ENCODE measurements around the gene RIN2.

RIN2 gene

GRCh38 chr20:19758133-19758500 is at the start of gene RIN2:
TSS of gene RIN2 (plus strand) at chr20:19758258. CDS start at chr20:19889602, 131,344 bp downstream.
- DNase-seq (ENCODE audit: low read depth in 2 of 2, low spot score in 1 of 2), result no peak

GRCh38 chr20:19709635-19710335 is 48.3 kb upstream of the RIN2 start:
- no peak for DNase-seq (ENCODE audit: low read depth in 2 of 2, low spot score in 1 of 2)

DNA sequence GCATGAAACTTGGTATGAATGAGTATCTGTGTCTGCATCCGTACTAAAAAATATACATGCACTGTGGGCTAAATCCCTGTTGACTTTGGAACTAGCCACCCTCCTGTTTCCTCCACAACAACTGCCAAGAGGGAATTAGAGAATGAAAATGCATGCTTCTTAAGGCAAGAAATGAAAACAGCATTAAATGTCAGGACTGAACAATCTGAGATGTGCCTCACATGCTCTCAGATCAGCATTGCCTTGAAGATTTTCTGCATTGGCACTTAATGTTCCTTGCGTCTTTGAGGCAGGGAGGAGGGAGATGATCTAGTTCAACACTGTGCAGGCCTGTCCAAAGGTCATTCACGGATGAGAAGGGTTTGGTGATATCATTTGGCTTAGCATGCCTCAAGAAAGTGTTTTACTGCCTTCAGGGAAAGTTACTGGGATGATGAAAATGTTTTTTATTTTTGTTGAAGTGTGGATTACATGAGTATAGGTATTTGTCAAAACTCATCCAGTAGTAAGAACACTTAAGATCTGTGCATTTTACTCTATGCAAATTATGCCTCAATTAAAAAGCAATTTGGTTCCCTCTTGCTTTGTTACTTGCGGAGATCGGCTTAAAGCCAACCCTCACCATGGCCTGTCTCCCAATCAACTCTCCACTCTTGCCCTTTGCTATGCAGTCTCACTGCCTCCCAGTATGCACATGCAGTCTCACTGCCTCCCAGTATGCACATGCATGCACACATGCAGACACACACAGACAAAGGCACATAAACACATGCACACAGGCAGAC is 47.5 kb upstream of the RIN2 start:
- DNase-seq (ENCODE audit: low read depth in 2 of 2, low spot score in 1 of 2), result no peak

- no peak for DNase-seq (ENCODE audit: low read depth in 2 of 2, low spot score in 1 of 2)
These were observed 46.9 kb upstream of the RIN2 start for GRCh38 chr20:19711126-19711525.

DNA sequence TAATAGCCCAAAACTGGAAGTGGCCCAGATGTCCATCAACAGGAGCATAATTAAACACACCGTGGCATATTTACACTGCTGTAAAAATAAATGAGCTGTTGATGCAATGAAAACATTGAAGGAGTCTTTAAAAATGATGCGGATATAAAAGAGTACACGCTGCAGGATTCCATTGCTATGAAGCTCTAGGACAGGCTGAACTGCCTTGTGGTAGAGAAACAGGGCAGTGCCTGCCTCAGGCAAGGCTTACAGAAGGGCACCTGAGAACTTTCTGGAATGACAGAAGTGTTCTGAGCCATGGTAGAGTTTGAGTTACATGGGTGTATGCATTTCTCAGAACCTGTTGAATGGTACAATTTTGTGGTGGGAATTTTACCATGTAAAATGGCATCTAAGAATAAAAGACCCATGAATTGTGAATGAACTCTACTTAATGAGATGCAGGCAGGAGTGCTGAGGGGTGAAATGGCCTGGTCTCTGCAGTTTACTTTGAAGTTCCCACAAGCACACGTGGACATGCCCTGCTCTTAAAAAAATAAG is 45.3 kb upstream of the RIN2 start:
- DNase-seq (ENCODE audit: low read depth in 2 of 2, low spot score in 1 of 2), result no peak

GRCh38 chr20:19713822-19714578 is 44.1 kb upstream of the RIN2 start:
- no peak for DNase-seq (ENCODE audit: low read depth in 2 of 2, low spot score in 1 of 2)

DNA sequence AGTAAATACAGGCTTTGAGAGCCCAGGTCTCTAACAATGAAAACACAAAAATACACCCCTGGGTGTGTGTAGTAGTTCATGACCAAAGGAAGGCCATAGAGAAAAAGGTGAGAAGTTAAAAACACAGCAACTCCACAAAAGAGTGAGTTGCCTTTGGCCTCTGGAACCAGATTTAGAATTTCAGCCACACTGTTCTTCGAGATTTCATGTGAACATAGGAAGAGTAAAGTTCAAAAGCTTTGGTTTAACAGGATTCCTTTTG is 43.5 kb upstream of the RIN2 start:
- no peak for DNase-seq (ENCODE audit: low read depth in 2 of 2, low spot score in 1 of 2)

DNA sequence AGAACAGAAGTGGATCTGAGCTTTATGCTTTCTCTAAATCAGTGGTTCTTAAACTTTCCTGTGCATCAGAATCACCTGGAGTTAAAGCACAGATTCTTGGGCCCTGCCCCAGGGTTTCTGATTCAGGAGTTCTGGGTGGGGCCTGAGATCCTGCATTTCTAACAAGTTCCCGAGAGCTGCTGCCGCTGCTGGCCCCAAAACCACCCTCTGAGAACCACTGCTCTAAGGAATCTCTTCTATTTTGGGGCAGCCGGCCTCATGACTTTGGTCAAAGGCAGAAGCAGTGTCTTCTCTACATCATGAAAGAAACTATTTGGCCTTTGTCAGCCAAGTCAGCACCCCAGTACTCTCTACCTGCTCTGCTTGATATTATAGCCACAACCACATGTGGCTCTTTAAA is 42.1 kb upstream of the RIN2 start:
- DNase-seq (ENCODE audit: low read depth in 2 of 2, low spot score in 1 of 2), result no peak

DNA sequence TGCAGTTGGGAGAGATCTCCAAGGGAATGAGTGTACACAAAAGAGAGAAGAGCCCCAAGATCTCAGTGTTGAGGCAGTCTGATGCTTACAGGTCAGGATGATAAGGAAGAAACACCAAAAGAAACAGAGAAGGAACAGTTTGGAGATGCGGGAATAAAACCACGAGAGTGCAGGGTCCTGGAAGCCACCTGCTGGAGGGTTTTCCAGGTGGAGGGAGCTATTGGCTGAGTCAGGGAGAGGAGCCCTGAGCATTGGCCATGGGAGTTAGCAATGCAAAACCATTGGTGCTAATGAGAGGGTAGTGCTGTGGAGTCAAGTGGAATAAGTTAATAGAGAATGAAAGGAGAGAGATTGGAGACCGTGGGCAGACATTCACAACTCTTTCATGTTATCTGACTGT is 39.2 kb upstream of the RIN2 start:
- DNase-seq (ENCODE audit: low read depth in 2 of 2, low spot score in 1 of 2), result no peak

DNA sequence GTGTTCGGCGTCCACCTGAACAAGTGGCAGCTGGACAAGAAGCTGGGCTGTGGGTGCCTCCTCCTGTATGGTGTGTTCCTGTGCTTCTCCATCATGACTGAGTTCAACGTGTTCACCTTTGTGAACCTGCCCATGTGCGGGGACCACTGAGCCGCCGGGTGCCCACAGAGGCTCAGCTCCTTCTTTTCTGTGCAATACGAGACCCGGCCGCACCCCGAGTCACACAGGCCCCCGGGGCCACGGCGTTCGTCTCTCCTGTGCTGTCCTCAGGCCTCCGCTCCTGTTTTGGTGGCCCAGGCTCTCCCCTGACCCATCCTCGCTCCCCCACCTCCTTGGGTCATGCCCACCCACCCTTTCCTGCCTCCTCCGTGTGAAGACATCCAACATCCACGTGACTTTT is 37.1 kb upstream of the RIN2 start:
- no peak for DNase-seq (ENCODE audit: low read depth in 2 of 2, low spot score in 1 of 2)

- DNase-seq (ENCODE audit: low read depth in 2 of 2, low spot score in 1 of 2), result no peak
These were observed 35.0 kb upstream of the RIN2 start for GRCh38 chr20:19723051-19723450.

DNA sequence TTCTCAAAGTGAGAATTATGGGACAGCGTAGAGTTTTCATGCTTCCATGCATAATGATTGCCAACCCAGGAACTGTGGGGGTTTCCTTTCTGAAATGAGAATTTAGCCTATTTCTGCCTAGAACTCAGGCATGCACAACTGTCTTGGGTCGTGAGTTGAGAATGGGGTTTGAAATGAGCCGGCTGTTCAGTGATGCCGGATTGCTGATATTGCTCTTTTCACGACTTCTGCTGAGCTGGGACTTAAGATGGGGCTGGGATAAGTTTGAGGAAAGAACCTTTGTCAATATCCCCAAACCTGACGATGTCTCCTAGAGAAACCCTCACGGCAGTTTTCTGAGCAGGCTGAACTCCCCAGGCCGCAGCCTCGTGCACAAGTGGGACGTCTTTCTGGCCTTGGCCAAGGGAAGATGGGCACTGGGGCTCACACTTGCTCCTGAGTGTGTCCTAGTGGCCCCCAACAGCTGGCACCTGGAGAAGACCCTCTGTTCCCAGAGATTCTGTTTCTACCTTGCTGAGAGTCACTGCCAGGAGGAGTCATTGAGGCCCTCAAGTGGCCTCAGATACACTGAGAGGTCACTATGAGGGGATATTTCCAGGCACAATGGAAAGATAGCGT is 34.1 kb upstream of the RIN2 start:
- DNase-seq (ENCODE audit: low read depth in 2 of 2, low spot score in 1 of 2), result no peak

DNA sequence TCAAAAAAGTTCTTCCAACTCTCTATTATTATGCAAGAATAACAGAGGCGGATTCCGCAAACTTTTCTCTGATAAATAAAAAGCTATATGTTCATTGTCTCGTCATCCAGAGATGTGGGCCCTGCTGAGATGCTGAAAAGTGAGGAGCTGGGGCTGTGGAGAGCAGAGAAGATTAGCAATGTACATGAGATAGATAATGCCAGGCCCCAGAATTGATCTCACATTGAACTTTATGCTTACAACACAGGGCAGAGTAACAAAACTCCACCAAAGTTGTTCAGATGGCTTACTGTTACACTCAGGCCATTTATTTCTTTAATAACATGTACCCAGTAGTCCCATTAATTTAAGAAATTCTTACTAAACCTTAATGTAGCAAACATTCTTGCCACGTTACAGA is 32.7 kb upstream of the RIN2 start:
- DNase-seq (ENCODE audit: low read depth in 2 of 2, low spot score in 1 of 2), result no peak

GRCh38 chr20:19725814-19726525 is 32.1 kb upstream of the RIN2 start:
- DNase-seq (ENCODE audit: low read depth in 2 of 2, low spot score in 1 of 2), result no peak

GRCh38 chr20:19727251-19727847 is 30.7 kb upstream of the RIN2 start:
- no peak for DNase-seq (ENCODE audit: low read depth in 2 of 2, low spot score in 1 of 2)

DNA sequence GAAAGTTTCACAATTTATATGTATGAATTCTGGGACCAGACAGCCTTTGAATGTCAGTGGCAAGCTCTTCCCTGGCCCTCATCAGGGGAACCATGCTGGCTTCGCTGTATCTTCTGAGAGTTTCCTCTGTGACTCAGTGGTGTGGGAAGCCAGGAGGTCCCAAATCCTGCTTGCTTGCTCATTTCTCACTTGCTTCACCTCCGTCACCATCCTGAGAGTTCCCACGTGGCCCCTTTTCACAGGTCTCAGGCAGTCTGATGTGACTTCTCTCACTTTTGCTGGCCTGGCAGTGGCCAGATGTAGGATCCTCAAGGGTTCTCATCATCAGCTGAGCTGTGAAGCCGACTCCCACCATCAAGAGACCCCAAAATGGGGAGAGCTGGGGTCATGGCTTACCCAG is 28.4 kb upstream of the RIN2 start:
- no peak for DNase-seq (ENCODE audit: low read depth in 2 of 2, low spot score in 1 of 2)

GRCh38 chr20:19730706-19731105 is 27.4 kb upstream of the RIN2 start:
- no peak for DNase-seq (ENCODE audit: low read depth in 2 of 2, low spot score in 1 of 2)

DNA sequence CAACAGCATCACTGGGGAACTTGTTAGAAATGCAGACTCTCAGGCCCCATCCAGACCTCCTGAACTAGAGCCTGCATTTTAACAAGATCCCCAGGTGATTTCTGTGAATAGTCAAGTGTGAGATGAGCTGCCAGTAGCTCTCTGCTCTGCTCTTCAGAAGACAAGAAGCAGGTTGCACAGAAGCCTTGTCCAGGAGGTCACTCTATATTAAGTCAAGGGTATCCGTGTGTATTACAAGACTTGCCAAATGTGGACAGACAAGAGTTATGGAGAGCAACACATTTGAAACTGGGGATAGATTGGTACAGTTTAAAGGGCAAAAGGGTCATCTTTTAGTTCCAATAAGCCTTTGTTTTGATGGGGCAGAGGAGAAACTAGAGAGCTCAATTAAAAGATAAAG is 23.2 kb upstream of the RIN2 start:
- no peak for DNase-seq (ENCODE audit: low read depth in 2 of 2, low spot score in 1 of 2)

GRCh38 chr20:19735446-19735845 is 22.6 kb upstream of the RIN2 start:
- no peak for DNase-seq (ENCODE audit: low read depth in 2 of 2, low spot score in 1 of 2)

GRCh38 chr20:19737025-19737424 is 21.0 kb upstream of the RIN2 start:
- DNase-seq (ENCODE audit: low read depth in 2 of 2, low spot score in 1 of 2), result no peak

- DNase-seq (ENCODE audit: low read depth in 2 of 2, low spot score in 1 of 2), result no peak
These were observed 19.1 kb upstream of the RIN2 start for GRCh38 chr20:19738951-19739350.

All from stimulated activated CD8-positive, alpha-beta memory T cell treated with anti-CD3 and anti-CD28 coated beads, Interleukin-4, amount 100 ng/mL, for 1 hour (primary cell).